Measurements from ENCODE around the gene CKAP2L. TPM values are rescaled to one million over a fixed set of nuclear protein-coding genes. Genes with fewer than 3 reads are reported as not detected.

Gene CKAP2L
- total RNA-seq, 1 donor: 10.4 TPM

GRCh38 chr2:112791693-112792230 is 27.4 kb upstream of the CKAP2L start:
- no peak overlapping the region for H3K4me3 ChIP-seq (ENCODE audit: low read depth, low read length)
- DNase-seq (ENCODE audit: low read depth): no peak
- TF ChIP-seq CTCF (IDR thresholded peaks at IDR 0.05; ENCODE audit: insufficient read depth, low read depth, low read length): no peak

GRCh38 chr2:112791019-112791418 is 26.6 kb upstream of the CKAP2L start:
- TF ChIP-seq CTCF (IDR thresholded peaks at IDR 0.05; ENCODE audit: insufficient read depth, low read depth, low read length): no peak
- DNase-seq (ENCODE audit: low read depth): no peak
- H3K4me3 ChIP-seq (ENCODE audit: low read depth, low read length): no peak overlapping the region

- TF ChIP-seq CTCF (IDR thresholded peaks at IDR 0.05; ENCODE audit: insufficient read depth, low read depth, low read length): no peak
- H3K4me3 ChIP-seq (ENCODE audit: low read depth, low read length): no peak overlapping the region
- no peak for DNase-seq (ENCODE audit: low read depth)
These were observed 25.9 kb upstream of the CKAP2L start for GRCh38 chr2:112790305-112790704.

- no peak for TF ChIP-seq CTCF (IDR thresholded peaks at IDR 0.05; ENCODE audit: insufficient read depth, low read depth, low read length)
- DNase-seq (ENCODE audit: low read depth): no peak
- H3K4me3 ChIP-seq (ENCODE audit: low read depth, low read length): no peak overlapping the region
These were observed 24.8 kb upstream of the CKAP2L start for GRCh38 chr2:112789186-112789585.

GRCh38 chr2:112788653-112789052 is 24.2 kb upstream of the CKAP2L start:
- TF ChIP-seq CTCF (IDR thresholded peaks at IDR 0.05; ENCODE audit: insufficient read depth, low read depth, low read length): no peak

GRCh38 chr2:112787729-112788393 is 23.5 kb upstream of the CKAP2L start:
- no peak for DNase-seq (ENCODE audit: low read depth)
- no peak for TF ChIP-seq CTCF (IDR thresholded peaks at IDR 0.05; ENCODE audit: insufficient read depth, low read depth, low read length)
- no peak overlapping the region for H3K4me3 ChIP-seq (ENCODE audit: low read depth, low read length)

More at GRCh38 chr2:112788653-112789052, 24.2 kb upstream of the CKAP2L start:
- DNase-seq (ENCODE audit: low read depth): no peak
- no peak overlapping the region for H3K4me3 ChIP-seq (ENCODE audit: low read depth, low read length)

- no peak for DNase-seq (ENCODE audit: low read depth)
- no peak overlapping the region for H3K4me3 ChIP-seq (ENCODE audit: low read depth, low read length)
- no peak for TF ChIP-seq CTCF (IDR thresholded peaks at IDR 0.05; ENCODE audit: insufficient read depth, low read depth, low read length)
These were observed 22.9 kb upstream of the CKAP2L start for GRCh38 chr2:112787294-112787693.

All from fibroblast of villous mesenchyme (primary cell).